ENCODE measurements around the gene UPK1B.
"Not testable (repeated sequence)": the region's sequence is repeated elsewhere in the genome, so short reads cannot be mapped to it uniquely, and the experiment has no call there.

UPK1B gene

GRCh38 chr3:119173325-119173724, at the start of gene UPK1B:
TSS of gene UPK1B (plus strand) at chr3:119173598. CDS start at chr3:119186742, 13,144 bp downstream.
- no peak for DNase-seq

GRCh38 chr3:119125342-119125741, 48.1 kb upstream of the UPK1B start:
- DNase-seq, result no peak

GRCh38 chr3:119125742-119126504, 47.5 kb upstream of the UPK1B start:
- no peak for DNase-seq

- not testable (repeated sequence) for DNase-seq
Measured at GRCh38 chr3:119130291-119130690, 43.1 kb upstream of the UPK1B start.

GRCh38 chr3:119132291-119132690, 41.1 kb upstream of the UPK1B start:
- not testable (repeated sequence) for DNase-seq

- DNase-seq, result not testable (repeated sequence)
Measured at GRCh38 chr3:119139360-119139759, 34.0 kb upstream of the UPK1B start.

GRCh38 chr3:119140466-119140865, 32.9 kb upstream of the UPK1B start:
- no peak for DNase-seq

GRCh38 chr3:119145128-119145499, 28.3 kb upstream of the UPK1B start:
- no peak for DNase-seq

GRCh38 chr3:119145500-119146167, 27.8 kb upstream of the UPK1B start, which contains the start of gene TEX55:
TSS of gene TEX55 (plus strand) at chr3:119146165. CDS start at chr3:119146190, 25 bp downstream.
- no peak for DNase-seq

GRCh38 chr3:119146578-119147375, 26.6 kb upstream of the UPK1B start:
- DNase-seq, result no peak

GRCh38 chr3:119147494-119147893, 25.9 kb upstream of the UPK1B start:
- no peak for DNase-seq

- no peak for DNase-seq
Measured at GRCh38 chr3:119148493-119149180, 24.8 kb upstream of the UPK1B start.

- DNase-seq, result no peak
Measured at GRCh38 chr3:119149484-119149883, 23.9 kb upstream of the UPK1B start.

- DNase-seq, result no peak
Measured at GRCh38 chr3:119156868-119157267, 16.5 kb upstream of the UPK1B start.

GRCh38 chr3:119157971-119158370, 15.4 kb upstream of the UPK1B start:
- DNase-seq, result no peak

- no peak for DNase-seq
Measured at GRCh38 chr3:119160361-119160760, 13.0 kb upstream of the UPK1B start.

- no peak for DNase-seq
Measured at GRCh38 chr3:119160815-119161214, 12.6 kb upstream of the UPK1B start.

GRCh38 chr3:119161240-119161639, 12.2 kb upstream of the UPK1B start:
- DNase-seq, result no peak

GRCh38 chr3:119164745-119165144, 8.7 kb upstream of the UPK1B start:
- not testable (repeated sequence) for DNase-seq

- DNase-seq, result no peak
Measured at GRCh38 chr3:119170821-119171220, 2.6 kb upstream of the UPK1B start.

GRCh38 chr3:119175872-119176756, 2.7 kb downstream of the UPK1B start:
- no peak for DNase-seq

- no peak for DNase-seq
Measured at GRCh38 chr3:119176778-119177177, 3.4 kb downstream of the UPK1B start.
